Endothelial cell of umbilical vein (primary cell): ENCODE results near the gene LAMB4. TPM values are rescaled to one million over a fixed set of nuclear protein-coding genes. Genes with fewer than 3 reads are reported as not detected.

ENCODE experiments used
- BruUV-seq: library from RNA; stranded (reverse); fragments of 400-500 nt; replicated peaks from 2 replicates; lab custom pipeline; 2021; lab: Mats Ljungman, UMichigan
- CTCF ChIA-PET: fragments of 300-600, 350-600 bp; sonication (Branson Sonifier 250); formaldehyde crosslinking; loops from one replicate; lab custom pipeline; 2021; ENCODE audit warnings: antibody characterized with exemption, inconsistent platforms; lab: Charles Lee
- POLR2A ChIA-PET: fragments of 300-600, 350-600 bp; sonication (Branson Sonifier 250); formaldehyde crosslinking; loops from one replicate; lab custom pipeline; 2021; ENCODE audit warnings: antibody characterized with exemption, inconsistent platforms; lab: Charles Lee
- DNase-seq: peaks from one replicate; pipeline ENCODE4 v3.0.0-alpha.2; 2011; ENCODE audit warnings: low read depth, low spot score
- FAIRE-seq: peaks from 2 replicates; lab custom pipeline; 2011; peaks lifted over from hg19 to GRCh38; lab: Jason Lieb, UNC
- H2AFZ ChIP-seq: 2 replicates; pipeline ENCODE4 v1.6.0; 2012; ENCODE audit warnings: low read depth, low read length, control low read depth, inconsistent platforms
- H3K27ac ChIP-seq: 2 replicates; pipeline ENCODE4 v1.5.1; 2011; ENCODE audit warnings: low read depth, mild to moderate bottlenecking, control low read depth, low read length, moderate library complexity; ENCODE audit not compliant: insufficient read depth
- H3K27me3 ChIP-seq, 2 experiments: 2 replicates each; pipeline versions ENCODE4 v1.6.0 to v1.6.1; 2011; ENCODE audit warnings: low read length in 2 of 2, mixed read lengths in 1 of 2; ENCODE audit not compliant: control insufficient read depth in 2 of 2, insufficient read depth in 2 of 2
- H3K36me3 ChIP-seq, 2 experiments: 2 replicates in 1 of 2; 3 replicates in 1 of 2; pipeline ENCODE4 v1.5.1; 2011; ENCODE audit warnings: low read length in 2 of 2, mild to moderate bottlenecking in 1 of 2, moderate library complexity in 1 of 2; ENCODE audit not compliant: control insufficient read depth in 2 of 2, insufficient read depth in 2 of 2; ENCODE audit errors: extremely low read depth in 1 of 2
- H3K4me1 ChIP-seq: 3 replicates; pipeline ENCODE4 v1.5.1; 2011; ENCODE audit warnings: mild to moderate bottlenecking, low read length; ENCODE audit not compliant: control insufficient read depth, insufficient read depth; ENCODE audit errors: extremely low read depth
- H3K4me2 ChIP-seq: 2 replicates; pipeline ENCODE4 v1.6.1; 2011; ENCODE audit warnings: low read length, control low read depth, mixed read lengths; ENCODE audit not compliant: insufficient read depth
- H3K4me3 ChIP-seq, 3 experiments: fragments of 200-600 bp in 1 of 3; sonication (generic), shearing (Covaris generic) in 1 of 3; replicated peaks in 1 of 3; 2 replicates each; pipeline ENCODE4 v1.5.1; 2011 to 2016; ENCODE audit warnings: control low read depth in 3 of 3, low read length in 3 of 3, mild to moderate bottlenecking in 2 of 3, inconsistent platforms in 1 of 3, low read depth in 1 of 3, moderate library complexity in 1 of 3; ENCODE audit not compliant: insufficient read depth in 1 of 3
- H3K79me2 ChIP-seq: 2 replicates; pipeline ENCODE4 v1.6.0; 2012; ENCODE audit warnings: low read length, inconsistent platforms; ENCODE audit not compliant: control insufficient read depth, insufficient read depth
- H3K9ac ChIP-seq: replicated peaks from 2 replicates; pipeline ENCODE3; 2011; ENCODE audit warnings: low read length, control low read depth; ENCODE audit not compliant: insufficient read depth; ENCODE audit errors: extremely low read depth
- H3K9me1 ChIP-seq: replicated peaks from 3 replicates; pipeline ENCODE4 v1.6.0; 2011; ENCODE audit warnings: mild to moderate bottlenecking, low read length; ENCODE audit not compliant: control insufficient read depth, insufficient read depth; ENCODE audit errors: extremely low read depth
- H3K9me3 ChIP-seq: replicated peaks from 2 replicates; pipeline ENCODE4 v1.5.1; 2012; ENCODE audit warnings: low read length, inconsistent platforms; ENCODE audit not compliant: control insufficient read depth, insufficient read depth
- H4K20me1 ChIP-seq: replicated peaks from 2 replicates; pipeline ENCODE3; 2011; ENCODE audit warnings: mild to moderate bottlenecking, low read length; ENCODE audit not compliant: control insufficient read depth, insufficient read depth; ENCODE audit errors: extremely low read depth
- EZH2 ChIP-seq: IDR thresholded peaks from 2 replicates; pipeline ENCODE4 v1.6.1; 2012; ENCODE audit warnings: borderline replicate concordance, low read depth, mild to moderate bottlenecking, moderate library complexity, low read length, inconsistent platforms; ENCODE audit not compliant: severe bottlenecking
- GATA2 ChIP-seq: IDR thresholded peaks from 2 replicates; pipeline ENCODE4 v1.7.0; 2011; ENCODE audit warnings: low read depth, mild to moderate bottlenecking, moderate library complexity, mixed read lengths, low read length; ENCODE audit not compliant: insufficient read length, insufficient read depth
- JUN ChIP-seq: IDR thresholded peaks from 2 replicates; pipeline ENCODE4 v1.6.1; 2011; ENCODE audit warnings: borderline replicate concordance, low read depth; ENCODE audit not compliant: insufficient read length, insufficient read depth
- MYC ChIP-seq: IDR thresholded peaks from one replicate; pipeline ENCODE4 v1.6.1; 2011; ENCODE audit warnings: mild to moderate bottlenecking, low read depth, low read length
- POLR2A ChIP-seq: IDR thresholded peaks from 2 replicates; pipeline ENCODE4 v1.6.1; 2012; ENCODE audit warnings: low read depth, mild to moderate bottlenecking, control low read depth, low read length
- POLR2AphosphoS5 ChIP-seq: IDR thresholded peaks from 2 replicates; pipeline ENCODE4 v1.6.1; 2012; ENCODE audit warnings: low read depth, mild to moderate bottlenecking, control low read depth, low read length, moderate library complexity; ENCODE audit not compliant: insufficient read depth
- dilution Hi-C: fragments of 300-500 bp; cut with MboI; formaldehyde crosslinking; loops from one replicate; pipeline ENCODE4 v1.15.0; 2019; ENCODE audit warnings: low sequenced_read_pairs; ENCODE audit not compliant: extremely low pct_ligation_motif_present
- intact Hi-C: fragments of 100-400 bp; cut with micrococcal nuclease; formaldehyde crosslinking; loops from one replicate; pipeline ENCODE4 v1.10.0; 2022
- polyA plus RNA-seq, 4 experiments: library from polyadenylated mRNA; depleted of rRNA in 3 of 4; stranded (reverse) in 3 of 4; unstranded in 1 of 4; fragments of >200 nt; gene quantifications; 2 replicates each; pipeline versions ENCODE4 v1.2.1 to v1.2.3, GENCODE V29; 2011 to 2012; ENCODE audit warnings: missing spikeins in 1 of 4
- total RNA-seq: library from RNA; stranded (reverse); gene quantifications from 2 replicates; pipeline ENCODE4 v1.2.3, GENCODE V29; 2021

LAMB4 gene
- total and polyA plus RNA-seq, 2 donors (not counting 3 experiments of a cell fraction or from before 2014, with no cell fraction given): 0.15 to 0.20 TPM

DNA sequence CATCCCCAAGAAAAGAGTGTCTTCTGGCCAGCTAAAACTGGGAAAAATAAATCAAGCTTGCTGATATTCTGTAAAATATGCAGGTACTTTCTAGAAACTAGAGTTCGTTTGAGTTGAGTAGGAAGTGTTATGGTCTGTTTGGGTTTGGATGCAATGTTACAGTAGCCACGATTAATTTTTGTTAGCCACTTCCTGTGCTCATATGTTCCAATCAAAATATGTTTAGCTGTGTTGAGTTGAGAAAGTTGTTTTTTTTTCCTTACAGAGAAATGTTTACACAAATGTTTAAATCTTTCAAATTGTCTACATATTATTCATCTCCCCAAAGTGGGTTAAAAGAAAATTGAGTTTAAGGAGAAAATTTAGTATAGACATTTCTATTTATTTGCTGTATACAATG, 115.9 kb downstream of the LAMB4 start:
- Histone ChIP-seq H3K36me3 (no peaks in the 10 kb centered on the region), H3K4me2 (no peak overlapping the region), H3K9me3 (no peaks in the 10 kb centered on the region), H3K79me2 (no peaks in the 10 kb centered on the region), H4K20me1 (no peaks in the 10 kb centered on the region), H3K27me3 (no peaks in the 10 kb centered on the region), H2AFZ (no peak overlapping the region), H3K4me3 (no peak overlapping the region), H3K4me1 (peaks cover 49% of the 10 kb centered on the region), H3K9me1 (no peaks in the 10 kb centered on the region), H3K9ac (no peak overlapping the region), H3K27ac (peak overlapping the region; percentile 96)
- ChIA-PET POLR2A (interaction anchor here (4.6 kb wide), 1 partner anchor 12 kb away, joined by 49 read pairs; the partner anchor contains the start of gene LAMB1), CTCF (interaction anchor here (0.9 to 9.6 kb wide), 3 partner anchors 14 to 73 kb away, joined by 4 to 284 read pairs (median 17); partner anchors contain the start of gene LAMB1)
- intact Hi-C loops (loop anchor here (2.0 to 10.0 kb wide), 2 partner anchors 65 to 281 kb away; no protein-coding TSS in a partner anchor), dilution Hi-C loops (no loop called here)
- no TSS peak for BruUV-seq
- TF ChIP-seq POLR2AphosphoS5 (no peak), JUN (no peak), MYC (no peak), POLR2A (no peak)
- DNase-seq: no peak
- FAIRE-seq: no peak

DNA sequence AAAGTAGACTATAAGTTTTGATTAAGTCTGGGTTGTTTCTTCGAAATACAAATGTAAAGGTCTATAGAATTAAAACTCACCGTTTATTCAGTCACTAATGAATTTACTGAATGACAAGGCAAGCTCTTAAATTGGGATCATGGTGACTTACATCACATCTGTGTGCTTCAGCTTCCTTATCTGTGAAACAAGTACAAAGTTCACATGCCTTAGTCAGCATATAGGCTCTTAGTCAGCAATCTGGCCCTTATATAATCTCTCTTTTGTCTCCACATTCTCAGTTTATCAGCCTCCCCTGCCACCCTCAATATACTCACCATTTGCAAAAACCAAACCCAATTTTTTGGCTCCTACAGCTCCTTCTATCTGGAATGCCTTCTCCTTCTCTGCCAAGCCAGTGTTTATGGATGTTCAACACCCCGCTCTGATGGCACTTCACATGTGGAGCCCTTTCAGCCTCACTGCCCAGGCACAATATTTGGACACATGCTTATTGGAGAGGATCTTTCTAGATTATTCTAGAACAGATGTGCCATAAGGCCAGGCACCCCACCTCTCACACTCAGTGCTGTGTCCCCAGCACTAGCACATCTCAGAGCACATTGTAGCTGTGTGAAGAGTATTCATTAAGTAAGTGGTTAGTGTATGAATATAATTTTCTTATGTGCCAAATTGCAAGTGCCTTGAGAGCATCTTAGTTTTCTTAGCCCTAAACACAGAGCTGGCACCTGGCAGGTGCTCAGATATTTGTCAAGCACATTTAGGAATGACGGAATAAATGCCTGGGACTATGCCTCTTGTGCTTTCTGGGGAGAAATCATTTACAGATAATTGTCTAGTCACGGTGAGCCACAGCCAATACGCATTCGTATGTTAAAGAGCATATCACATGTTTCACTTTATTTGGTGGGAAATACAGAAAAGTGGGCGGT, 117.4 kb downstream of the LAMB4 start:
- peaks cover 45% of the 10 kb centered on the region for H3K4me1 ChIP-seq
- ChIA-PET CTCF (interaction anchor here (0.8 to 9.6 kb wide), 3 partner anchors 9 to 17 kb away, joined by 3 to 284 read pairs (median 3); partner anchors contain the start of gene LAMB1), POLR2A (interaction anchor here (0.9 kb wide), 1 partner anchor 17 kb away, joined by 3 read pairs; no protein-coding TSS in a partner anchor)
- H3K9me1 ChIP-seq: no peaks in the 10 kb centered on the region
- H2AFZ ChIP-seq: no peak overlapping the region
- FAIRE-seq (no peak), DNase-seq (peak; percentile 49)
- no TSS peak for BruUV-seq
- dilution Hi-C loops (no loop called here), intact Hi-C loops (loop anchor here (10.0 kb wide), 1 partner anchor 282 kb away; no protein-coding TSS in a partner anchor)
- H3K79me2 ChIP-seq: no peaks in the 10 kb centered on the region
- H3K4me2 ChIP-seq: no peak overlapping the region
- H3K9ac ChIP-seq: no peak overlapping the region
- H3K4me3 ChIP-seq: no peak overlapping the region
- no peaks in the 10 kb centered on the region for H4K20me1 ChIP-seq
- no peaks in the 10 kb centered on the region for H3K27me3 ChIP-seq
- no peak overlapping the region for H3K27ac ChIP-seq
- no peaks in the 10 kb centered on the region for H3K9me3 ChIP-seq
- TF ChIP-seq GATA2 (peak; percentile 35), EZH2 (no peak)
- H3K36me3 ChIP-seq: no peaks in the 10 kb centered on the region
